K562 (cell line): Measurements from ENCODE around the gene POLR2C. TPM values are rescaled to one million over a fixed set of nuclear protein-coding genes. Genes with fewer than 3 reads are reported as not detected.

ENCODE experiments used
- FOS ChIP-seq: IDR thresholded peaks from 3 replicates; pipeline ENCODE4 v1.6.1; 2011; ENCODE audit not compliant: insufficient read length; ENCODE audit errors: extremely low read depth
- POU5F1 ChIP-seq: fragments of 150-350 bp; IDR thresholded peaks from 2 replicates; pipeline ENCODE4 v1.6.1; 2014; ENCODE audit warnings: borderline replicate concordance, low read length, low read depth, mild to moderate bottlenecking; ENCODE audit not compliant: partially characterized antibody
- RNF219 ChIP-seq: fragments of 250-450 bp; sonication (Bioruptor Pico); IDR thresholded peaks from 2 replicates; pipeline ENCODE4 v1.5.0; 2022; ENCODE audit warnings: mild to moderate bottlenecking
- SP1 ChIP-seq: sonication (generic); formaldehyde crosslinking; IDR thresholded peaks from 2 replicates; pipeline ENCODE4 v1.8.1; 2022; ENCODE audit warnings: mild to moderate bottlenecking, missing genetic modification reagents
- polyA plus RNA-seq, 8 experiments: library from polyadenylated mRNA; depleted of rRNA in 4 of 8; stranded (reverse) in 5 of 8; unstranded in 3 of 8; fragments of >200 nt; fragmentation: Nextera tagmentation in 2 of 8; fragmentation: Illumina TruSeq in 1 of 8; extraction: Ambion mirVana in 2 of 8; extraction: Trizol in 1 of 8; gene quantifications; 2 replicates each; pipeline versions ENCODE4 v1.2.1 to v1.2.3, GENCODE V29; 2011 to 2014; ENCODE audit warnings: inconsistent platforms in 1 of 8, missing spikeins in 1 of 8
- total RNA-seq, 7 experiments: library from RNA; depleted of rRNA in 6 of 7; stranded (reverse); fragments of >200 nt in 6 of 7; fragmentation: Illumina TruSeq in 2 of 7; extraction: Trizol in 2 of 7; gene quantifications; 2 replicates each; pipeline versions ENCODE4 v1.2.1 to v1.2.3, GENCODE V29; 2011 to 2021; ENCODE audit warnings: low replicate concordance in 1 of 7
- TF ChIP-seq, protein P1 (sequence below): fragments of 450-650 bp; IDR thresholded peaks from 2 replicates; pipeline ENCODE4 v1.6.1; 2016; ENCODE audit warnings: mild to moderate bottlenecking, moderate library complexity
- TF ChIP-seq, protein P2 (sequence below): fragments of 150-350 bp; conservative IDR thresholded peaks from 2 replicates; pipeline ENCODE4 v1.6.1; 2014; ENCODE audit warnings: low read length

The POLR2C gene
- total and polyA plus RNA-seq, 9 of the 15 experiments (the other 6 are each of a cell fraction or from before 2014, with no cell fraction given), result 70.3 to 163 (median 92.3) TPM

- TF ChIP-seq, protein P1, sequence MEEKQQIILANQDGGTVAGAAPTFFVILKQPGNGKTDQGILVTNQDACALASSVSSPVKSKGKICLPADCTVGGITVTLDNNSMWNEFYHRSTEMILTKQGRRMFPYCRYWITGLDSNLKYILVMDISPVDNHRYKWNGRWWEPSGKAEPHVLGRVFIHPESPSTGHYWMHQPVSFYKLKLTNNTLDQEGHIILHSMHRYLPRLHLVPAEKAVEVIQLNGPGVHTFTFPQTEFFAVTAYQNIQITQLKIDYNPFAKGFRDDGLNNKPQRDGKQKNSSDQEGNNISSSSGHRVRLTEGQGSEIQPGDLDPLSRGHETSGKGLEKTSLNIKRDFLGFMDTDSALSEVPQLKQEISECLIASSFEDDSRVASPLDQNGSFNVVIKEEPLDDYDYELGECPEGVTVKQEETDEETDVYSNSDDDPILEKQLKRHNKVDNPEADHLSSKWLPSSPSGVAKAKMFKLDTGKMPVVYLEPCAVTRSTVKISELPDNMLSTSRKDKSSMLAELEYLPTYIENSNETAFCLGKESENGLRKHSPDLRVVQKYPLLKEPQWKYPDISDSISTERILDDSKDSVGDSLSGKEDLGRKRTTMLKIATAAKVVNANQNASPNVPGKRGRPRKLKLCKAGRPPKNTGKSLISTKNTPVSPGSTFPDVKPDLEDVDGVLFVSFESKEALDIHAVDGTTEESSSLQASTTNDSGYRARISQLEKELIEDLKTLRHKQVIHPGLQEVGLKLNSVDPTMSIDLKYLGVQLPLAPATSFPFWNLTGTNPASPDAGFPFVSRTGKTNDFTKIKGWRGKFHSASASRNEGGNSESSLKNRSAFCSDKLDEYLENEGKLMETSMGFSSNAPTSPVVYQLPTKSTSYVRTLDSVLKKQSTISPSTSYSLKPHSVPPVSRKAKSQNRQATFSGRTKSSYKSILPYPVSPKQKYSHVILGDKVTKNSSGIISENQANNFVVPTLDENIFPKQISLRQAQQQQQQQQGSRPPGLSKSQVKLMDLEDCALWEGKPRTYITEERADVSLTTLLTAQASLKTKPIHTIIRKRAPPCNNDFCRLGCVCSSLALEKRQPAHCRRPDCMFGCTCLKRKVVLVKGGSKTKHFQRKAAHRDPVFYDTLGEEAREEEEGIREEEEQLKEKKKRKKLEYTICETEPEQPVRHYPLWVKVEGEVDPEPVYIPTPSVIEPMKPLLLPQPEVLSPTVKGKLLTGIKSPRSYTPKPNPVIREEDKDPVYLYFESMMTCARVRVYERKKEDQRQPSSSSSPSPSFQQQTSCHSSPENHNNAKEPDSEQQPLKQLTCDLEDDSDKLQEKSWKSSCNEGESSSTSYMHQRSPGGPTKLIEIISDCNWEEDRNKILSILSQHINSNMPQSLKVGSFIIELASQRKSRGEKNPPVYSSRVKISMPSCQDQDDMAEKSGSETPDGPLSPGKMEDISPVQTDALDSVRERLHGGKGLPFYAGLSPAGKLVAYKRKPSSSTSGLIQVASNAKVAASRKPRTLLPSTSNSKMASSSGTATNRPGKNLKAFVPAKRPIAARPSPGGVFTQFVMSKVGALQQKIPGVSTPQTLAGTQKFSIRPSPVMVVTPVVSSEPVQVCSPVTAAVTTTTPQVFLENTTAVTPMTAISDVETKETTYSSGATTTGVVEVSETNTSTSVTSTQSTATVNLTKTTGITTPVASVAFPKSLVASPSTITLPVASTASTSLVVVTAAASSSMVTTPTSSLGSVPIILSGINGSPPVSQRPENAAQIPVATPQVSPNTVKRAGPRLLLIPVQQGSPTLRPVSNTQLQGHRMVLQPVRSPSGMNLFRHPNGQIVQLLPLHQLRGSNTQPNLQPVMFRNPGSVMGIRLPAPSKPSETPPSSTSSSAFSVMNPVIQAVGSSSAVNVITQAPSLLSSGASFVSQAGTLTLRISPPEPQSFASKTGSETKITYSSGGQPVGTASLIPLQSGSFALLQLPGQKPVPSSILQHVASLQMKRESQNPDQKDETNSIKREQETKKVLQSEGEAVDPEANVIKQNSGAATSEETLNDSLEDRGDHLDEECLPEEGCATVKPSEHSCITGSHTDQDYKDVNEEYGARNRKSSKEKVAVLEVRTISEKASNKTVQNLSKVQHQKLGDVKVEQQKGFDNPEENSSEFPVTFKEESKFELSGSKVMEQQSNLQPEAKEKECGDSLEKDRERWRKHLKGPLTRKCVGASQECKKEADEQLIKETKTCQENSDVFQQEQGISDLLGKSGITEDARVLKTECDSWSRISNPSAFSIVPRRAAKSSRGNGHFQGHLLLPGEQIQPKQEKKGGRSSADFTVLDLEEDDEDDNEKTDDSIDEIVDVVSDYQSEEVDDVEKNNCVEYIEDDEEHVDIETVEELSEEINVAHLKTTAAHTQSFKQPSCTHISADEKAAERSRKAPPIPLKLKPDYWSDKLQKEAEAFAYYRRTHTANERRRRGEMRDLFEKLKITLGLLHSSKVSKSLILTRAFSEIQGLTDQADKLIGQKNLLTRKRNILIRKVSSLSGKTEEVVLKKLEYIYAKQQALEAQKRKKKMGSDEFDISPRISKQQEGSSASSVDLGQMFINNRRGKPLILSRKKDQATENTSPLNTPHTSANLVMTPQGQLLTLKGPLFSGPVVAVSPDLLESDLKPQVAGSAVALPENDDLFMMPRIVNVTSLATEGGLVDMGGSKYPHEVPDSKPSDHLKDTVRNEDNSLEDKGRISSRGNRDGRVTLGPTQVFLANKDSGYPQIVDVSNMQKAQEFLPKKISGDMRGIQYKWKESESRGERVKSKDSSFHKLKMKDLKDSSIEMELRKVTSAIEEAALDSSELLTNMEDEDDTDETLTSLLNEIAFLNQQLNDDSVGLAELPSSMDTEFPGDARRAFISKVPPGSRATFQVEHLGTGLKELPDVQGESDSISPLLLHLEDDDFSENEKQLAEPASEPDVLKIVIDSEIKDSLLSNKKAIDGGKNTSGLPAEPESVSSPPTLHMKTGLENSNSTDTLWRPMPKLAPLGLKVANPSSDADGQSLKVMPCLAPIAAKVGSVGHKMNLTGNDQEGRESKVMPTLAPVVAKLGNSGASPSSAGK, result no peak
- no peak for TF ChIP-seq POU5F1
- TF ChIP-seq, protein P2, sequence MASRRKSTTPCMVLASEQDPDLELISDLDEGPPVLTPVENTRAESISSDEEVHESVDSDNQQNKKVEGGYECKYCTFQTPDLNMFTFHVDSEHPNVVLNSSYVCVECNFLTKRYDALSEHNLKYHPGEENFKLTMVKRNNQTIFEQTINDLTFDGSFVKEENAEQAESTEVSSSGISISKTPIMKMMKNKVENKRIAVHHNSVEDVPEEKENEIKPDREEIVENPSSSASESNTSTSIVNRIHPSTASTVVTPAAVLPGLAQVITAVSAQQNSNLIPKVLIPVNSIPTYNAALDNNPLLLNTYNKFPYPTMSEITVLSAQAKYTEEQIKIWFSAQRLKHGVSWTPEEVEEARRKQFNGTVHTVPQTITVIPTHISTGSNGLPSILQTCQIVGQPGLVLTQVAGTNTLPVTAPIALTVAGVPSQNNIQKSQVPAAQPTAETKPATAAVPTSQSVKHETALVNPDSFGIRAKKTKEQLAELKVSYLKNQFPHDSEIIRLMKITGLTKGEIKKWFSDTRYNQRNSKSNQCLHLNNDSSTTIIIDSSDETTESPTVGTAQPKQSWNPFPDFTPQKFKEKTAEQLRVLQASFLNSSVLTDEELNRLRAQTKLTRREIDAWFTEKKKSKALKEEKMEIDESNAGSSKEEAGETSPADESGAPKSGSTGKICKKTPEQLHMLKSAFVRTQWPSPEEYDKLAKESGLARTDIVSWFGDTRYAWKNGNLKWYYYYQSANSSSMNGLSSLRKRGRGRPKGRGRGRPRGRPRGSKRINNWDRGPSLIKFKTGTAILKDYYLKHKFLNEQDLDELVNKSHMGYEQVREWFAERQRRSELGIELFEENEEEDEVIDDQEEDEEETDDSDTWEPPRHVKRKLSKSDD, result no peak
- TF ChIP-seq SP1 (CRISPR knock-in tag), result peak; percentile 3; the same call in 1 of the 2 replicates
- TF ChIP-seq FOS, result no peak
- no peak for TF ChIP-seq RNF219
Measured at GRCh38 chr16:57476546-57477410, 14.3 kb downstream of the POLR2C start (continued).
